HepG2 (cell line): ENCODE results near the gene TST. TPM values are rescaled to one million over a fixed set of nuclear protein-coding genes. Genes with fewer than 3 reads are reported as not detected.

Source experiments
- CEBPG ChIP-seq: IDR thresholded peaks from 2 replicates; pipeline ENCODE4 v1.6.1; 2016
- FOXC1 ChIP-seq: sonication (generic); formaldehyde crosslinking; IDR thresholded peaks from 2 replicates; pipeline ENCODE4 v1.8.0; 2022; ENCODE audit warnings: mild to moderate bottlenecking, missing genetic modification reagents, borderline replicate concordance
- FOXJ3 ChIP-seq: sonication (generic); formaldehyde crosslinking; IDR thresholded peaks from 2 replicates; pipeline ENCODE4 v1.4.0; 2020; ENCODE audit warnings: missing genetic modification reagents, mild to moderate bottlenecking, borderline replicate concordance
- ISX ChIP-seq: sonication (generic); formaldehyde crosslinking; conservative IDR thresholded peaks from 2 replicates; pipeline ENCODE4 v1.5.0; 2020; ENCODE audit warnings: missing genetic modification reagents
- MZF1 ChIP-seq: sonication (generic); formaldehyde crosslinking; IDR thresholded peaks from 2 replicates; pipeline ENCODE4 v1.8.1; 2023; ENCODE audit warnings: mild to moderate bottlenecking, missing genetic modification reagents, borderline replicate concordance
- SSRP1 ChIP-seq: IDR thresholded peaks from 2 replicates; pipeline ENCODE4 v1.6.1; 2016; ENCODE audit warnings: control low read depth
- YY1 ChIP-seq: IDR thresholded peaks from 2 replicates; pipeline ENCODE4 v1.6.1; 2011; ENCODE audit warnings: low read length, low read depth, moderate library complexity, mild to moderate bottlenecking; ENCODE audit not compliant: insufficient read depth, insufficient replicate concordance
- ZC3H4 ChIP-seq: sonication (generic); formaldehyde crosslinking; IDR thresholded peaks from 2 replicates; pipeline ENCODE4 v1.4.0; 2020; ENCODE audit warnings: missing genetic modification reagents, borderline replicate concordance
- ZNF7 ChIP-seq: IDR thresholded peaks from 2 replicates; pipeline ENCODE4 v1.6.1; 2016; ENCODE audit warnings: missing biosample characterization, missing genetic modification reagents
- ZNF883 ChIP-seq: sonication (generic); formaldehyde crosslinking; IDR thresholded peaks from 2 replicates; pipeline ENCODE4 v1.5.1; 2020; ENCODE audit warnings: mild to moderate bottlenecking, missing genetic modification reagents; ENCODE audit errors: not compliant biosample characterization
- polyA plus RNA-seq, 8 experiments: library from polyadenylated mRNA; depleted of rRNA in 3 of 8; stranded (reverse) in 7 of 8; unstranded in 1 of 8; fragments of >200 nt; fragmentation: Illumina TruSeq in 4 of 8; extraction: Trizol in 4 of 8; gene quantifications; 2 replicates each; pipeline versions ENCODE4 v1.2.1 to v1.2.3, GENCODE V29; 2011 to 2016; ENCODE audit warnings: low read depth in 4 of 8, missing spikeins in 1 of 8, mixed read lengths in 1 of 8; ENCODE audit not compliant: insufficient read depth in 1 of 8
- total RNA-seq, 5 experiments: library from RNA; depleted of rRNA; stranded (reverse); fragments of >200 nt; fragmentation: Illumina TruSeq; extraction: Trizol; gene quantifications; 2 replicates each; pipeline ENCODE4 v1.2.3, GENCODE V29; 2016; ENCODE audit warnings: low read depth in 1 of 5
- TF ChIP-seq, protein P1 (sequence below): sonication (generic); formaldehyde crosslinking; IDR thresholded peaks from 2 replicates; pipeline ENCODE4 v1.4.0; 2020; ENCODE audit warnings: missing genetic modification reagents
- TF ChIP-seq, protein P2 (sequence below): IDR thresholded peaks from 2 replicates; pipeline ENCODE4 v1.4.0; 2020; ENCODE audit warnings: mild to moderate bottlenecking, missing genetic modification reagents
- TF ChIP-seq, protein P3 (sequence below): sonication (generic); formaldehyde crosslinking; IDR thresholded peaks from 2 replicates; pipeline ENCODE4 v1.8.0; 2022; ENCODE audit warnings: low read depth, missing genetic modification reagents
- TF ChIP-seq, protein P4 (sequence below): sonication (generic); formaldehyde crosslinking; IDR thresholded peaks from 2 replicates; pipeline ENCODE4 v1.8.0; 2022; ENCODE audit warnings: mild to moderate bottlenecking, missing genetic modification reagents, borderline replicate concordance

TST gene
- total and polyA plus RNA-seq, 2 of the 13 experiments (the other 11 are each of a cell fraction or from before 2014, with no cell fraction given): 44.6 to 63.6 TPM

- TF ChIP-seq YY1: no peak
- TF ChIP-seq MZF1 (CRISPR knock-in tag): no peak
- TF ChIP-seq CEBPG: peak; percentile 73
- TF ChIP-seq, protein P1, sequence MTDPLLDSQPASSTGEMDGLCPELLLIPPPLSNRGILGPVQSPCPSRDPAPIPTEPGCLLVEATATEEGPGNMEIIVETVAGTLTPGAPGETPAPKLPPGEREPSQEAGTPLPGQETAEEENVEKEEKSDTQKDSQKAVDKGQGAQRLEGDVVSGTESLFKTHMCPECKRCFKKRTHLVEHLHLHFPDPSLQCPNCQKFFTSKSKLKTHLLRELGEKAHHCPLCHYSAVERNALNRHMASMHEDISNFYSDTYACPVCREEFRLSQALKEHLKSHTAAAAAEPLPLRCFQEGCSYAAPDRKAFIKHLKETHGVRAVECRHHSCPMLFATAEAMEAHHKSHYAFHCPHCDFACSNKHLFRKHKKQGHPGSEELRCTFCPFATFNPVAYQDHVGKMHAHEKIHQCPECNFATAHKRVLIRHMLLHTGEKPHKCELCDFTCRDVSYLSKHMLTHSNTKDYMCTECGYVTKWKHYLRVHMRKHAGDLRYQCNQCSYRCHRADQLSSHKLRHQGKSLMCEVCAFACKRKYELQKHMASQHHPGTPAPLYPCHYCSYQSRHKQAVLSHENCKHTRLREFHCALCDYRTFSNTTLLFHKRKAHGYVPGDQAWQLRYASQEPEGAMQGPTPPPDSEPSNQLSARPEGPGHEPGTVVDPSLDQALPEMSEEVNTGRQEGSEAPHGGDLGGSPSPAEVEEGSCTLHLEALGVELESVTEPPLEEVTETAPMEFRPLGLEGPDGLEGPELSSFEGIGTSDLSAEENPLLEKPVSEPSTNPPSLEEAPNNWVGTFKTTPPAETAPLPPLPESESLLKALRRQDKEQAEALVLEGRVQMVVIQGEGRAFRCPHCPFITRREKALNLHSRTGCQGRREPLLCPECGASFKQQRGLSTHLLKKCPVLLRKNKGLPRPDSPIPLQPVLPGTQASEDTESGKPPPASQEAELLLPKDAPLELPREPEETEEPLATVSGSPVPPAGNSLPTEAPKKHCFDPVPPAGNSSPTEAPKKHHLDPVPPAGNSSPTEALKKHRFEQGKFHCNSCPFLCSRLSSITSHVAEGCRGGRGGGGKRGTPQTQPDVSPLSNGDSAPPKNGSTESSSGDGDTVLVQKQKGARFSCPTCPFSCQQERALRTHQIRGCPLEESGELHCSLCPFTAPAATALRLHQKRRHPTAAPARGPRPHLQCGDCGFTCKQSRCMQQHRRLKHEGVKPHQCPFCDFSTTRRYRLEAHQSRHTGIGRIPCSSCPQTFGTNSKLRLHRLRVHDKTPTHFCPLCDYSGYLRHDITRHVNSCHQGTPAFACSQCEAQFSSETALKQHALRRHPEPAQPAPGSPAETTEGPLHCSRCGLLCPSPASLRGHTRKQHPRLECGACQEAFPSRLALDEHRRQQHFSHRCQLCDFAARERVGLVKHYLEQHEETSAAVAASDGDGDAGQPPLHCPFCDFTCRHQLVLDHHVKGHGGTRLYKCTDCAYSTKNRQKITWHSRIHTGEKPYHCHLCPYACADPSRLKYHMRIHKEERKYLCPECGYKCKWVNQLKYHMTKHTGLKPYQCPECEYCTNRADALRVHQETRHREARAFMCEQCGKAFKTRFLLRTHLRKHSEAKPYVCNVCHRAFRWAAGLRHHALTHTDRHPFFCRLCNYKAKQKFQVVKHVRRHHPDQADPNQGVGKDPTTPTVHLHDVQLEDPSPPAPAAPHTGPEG (CRISPR knock-in tag): no peak
- TF ChIP-seq FOXJ3: no peak
- TF ChIP-seq ZNF7 (CRISPR knock-in tag): no peak
- TF ChIP-seq SSRP1 (CRISPR knock-in tag): no peak
- no peak for TF ChIP-seq FOXC1 (CRISPR knock-in tag)
- TF ChIP-seq ISX: no peak
- no peak for TF ChIP-seq ZNF883 (CRISPR knock-in tag)
- TF ChIP-seq, protein P2, sequence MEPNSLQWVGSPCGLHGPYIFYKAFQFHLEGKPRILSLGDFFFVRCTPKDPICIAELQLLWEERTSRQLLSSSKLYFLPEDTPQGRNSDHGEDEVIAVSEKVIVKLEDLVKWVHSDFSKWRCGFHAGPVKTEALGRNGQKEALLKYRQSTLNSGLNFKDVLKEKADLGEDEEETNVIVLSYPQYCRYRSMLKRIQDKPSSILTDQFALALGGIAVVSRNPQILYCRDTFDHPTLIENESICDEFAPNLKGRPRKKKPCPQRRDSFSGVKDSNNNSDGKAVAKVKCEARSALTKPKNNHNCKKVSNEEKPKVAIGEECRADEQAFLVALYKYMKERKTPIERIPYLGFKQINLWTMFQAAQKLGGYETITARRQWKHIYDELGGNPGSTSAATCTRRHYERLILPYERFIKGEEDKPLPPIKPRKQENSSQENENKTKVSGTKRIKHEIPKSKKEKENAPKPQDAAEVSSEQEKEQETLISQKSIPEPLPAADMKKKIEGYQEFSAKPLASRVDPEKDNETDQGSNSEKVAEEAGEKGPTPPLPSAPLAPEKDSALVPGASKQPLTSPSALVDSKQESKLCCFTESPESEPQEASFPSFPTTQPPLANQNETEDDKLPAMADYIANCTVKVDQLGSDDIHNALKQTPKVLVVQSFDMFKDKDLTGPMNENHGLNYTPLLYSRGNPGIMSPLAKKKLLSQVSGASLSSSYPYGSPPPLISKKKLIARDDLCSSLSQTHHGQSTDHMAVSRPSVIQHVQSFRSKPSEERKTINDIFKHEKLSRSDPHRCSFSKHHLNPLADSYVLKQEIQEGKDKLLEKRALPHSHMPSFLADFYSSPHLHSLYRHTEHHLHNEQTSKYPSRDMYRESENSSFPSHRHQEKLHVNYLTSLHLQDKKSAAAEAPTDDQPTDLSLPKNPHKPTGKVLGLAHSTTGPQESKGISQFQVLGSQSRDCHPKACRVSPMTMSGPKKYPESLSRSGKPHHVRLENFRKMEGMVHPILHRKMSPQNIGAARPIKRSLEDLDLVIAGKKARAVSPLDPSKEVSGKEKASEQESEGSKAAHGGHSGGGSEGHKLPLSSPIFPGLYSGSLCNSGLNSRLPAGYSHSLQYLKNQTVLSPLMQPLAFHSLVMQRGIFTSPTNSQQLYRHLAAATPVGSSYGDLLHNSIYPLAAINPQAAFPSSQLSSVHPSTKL (CRISPR knock-in tag): 0 out of 2 replicates have a peak, but pooled peaks have one; percentile 15
- TF ChIP-seq, protein P3, sequence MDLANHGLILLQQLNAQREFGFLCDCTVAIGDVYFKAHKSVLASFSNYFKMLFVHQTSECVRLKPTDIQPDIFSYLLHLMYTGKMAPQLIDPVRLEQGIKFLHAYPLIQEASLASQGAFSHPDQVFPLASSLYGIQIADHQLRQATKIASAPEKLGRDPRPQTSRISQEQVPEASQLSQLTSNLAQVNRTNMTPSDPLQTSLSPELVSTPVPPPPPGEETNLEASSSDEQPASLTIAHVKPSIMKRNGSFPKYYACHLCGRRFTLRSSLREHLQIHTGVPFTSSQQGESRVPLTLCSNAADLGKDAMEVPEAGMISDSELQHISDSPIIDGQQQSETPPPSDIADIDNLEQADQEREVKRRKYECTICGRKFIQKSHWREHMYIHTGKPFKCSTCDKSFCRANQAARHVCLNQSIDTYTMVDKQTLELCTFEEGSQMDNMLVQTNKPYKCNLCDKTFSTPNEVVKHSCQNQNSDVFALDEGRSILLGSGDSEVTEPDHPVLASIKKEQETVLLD (CRISPR knock-in tag): no peak
- TF ChIP-seq, protein P4, sequence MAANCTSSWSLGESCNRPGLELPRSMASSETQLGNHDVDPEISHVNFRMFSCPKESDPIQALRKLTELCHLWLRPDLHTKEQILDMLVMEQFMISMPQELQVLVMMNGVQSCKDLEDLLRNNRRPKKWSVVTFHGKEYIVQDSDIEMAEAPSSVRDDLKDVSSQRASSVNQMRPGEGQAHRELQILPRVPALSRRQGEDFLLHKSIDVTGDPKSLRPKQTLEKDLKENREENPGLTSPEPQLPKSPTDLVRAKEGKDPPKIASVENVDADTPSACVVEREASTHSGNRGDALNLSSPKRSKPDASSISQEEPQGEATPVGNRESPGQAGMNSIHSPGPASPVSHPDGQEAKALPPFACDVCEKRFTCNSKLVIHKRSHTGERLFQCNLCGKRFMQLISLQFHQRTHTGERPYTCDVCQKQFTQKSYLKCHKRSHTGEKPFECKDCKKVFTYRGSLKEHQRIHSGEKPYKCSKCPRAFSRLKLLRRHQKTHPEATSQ (CRISPR knock-in tag): no peak
- TF ChIP-seq ZC3H4 (CRISPR knock-in tag): no peak
Measured at GRCh38 chr22:36977947-36978660, 41.1 kb downstream of the TST start (continued).
